Suprapubic skin (tissue), 4 donors: ENCODE measurements around the gene SERTAD4. TPM values are rescaled to one million over a fixed set of nuclear protein-coding genes. Genes with fewer than 3 reads are reported as not detected.

ENCODE experiments used
- DNase-seq, 2 donors: peaks; one replicate each; pipeline ENCODE4 v3.0.0-alpha.2; 2019; ENCODE audit warnings: low spot score in 2 of 2
- H3K27ac ChIP-seq: fragments of 200-600 bp; sonication (generic); one replicate; pipeline ENCODE4 v1.5.1; 2019
- H3K27me3 ChIP-seq: fragments of 200-600 bp; sonication (generic); one replicate; pipeline ENCODE4 v1.5.1; 2019
- H3K36me3 ChIP-seq: fragments of 200-600 bp; sonication (generic); one replicate; pipeline ENCODE4 v1.5.1; 2019
- H3K4me1 ChIP-seq: fragments of 200-600 bp; sonication (generic); one replicate; pipeline ENCODE4 v1.5.1; 2019
- H3K4me3 ChIP-seq: fragments of 200-600 bp; sonication (generic); one replicate; pipeline ENCODE4 v1.5.1; 2019; ENCODE audit warnings: mild to moderate bottlenecking
- H3K9me3 ChIP-seq: fragments of 200-600 bp; sonication (generic); one replicate; pipeline ENCODE4 v1.5.1; 2019
- EP300 ChIP-seq: sonication (generic); formaldehyde crosslinking; IDR thresholded peaks from one replicate; pipeline ENCODE4 v1.6.1; 2017; ENCODE audit warnings: antibody characterized with exemption
- POLR2A ChIP-seq, 2 donors: fragments of 450-650 bp; IDR thresholded peaks; one replicate each; pipeline ENCODE4 v1.6.1; 2017; ENCODE audit warnings: antibody characterized with exemption in 2 of 2, mild to moderate bottlenecking in 2 of 2, moderate library complexity in 2 of 2
- POLR2AphosphoS5 ChIP-seq, 3 donors: sonication (generic); formaldehyde crosslinking; IDR thresholded peaks; one replicate each; pipeline ENCODE4 v1.6.1; 2017; ENCODE audit warnings: antibody characterized with exemption in 3 of 3
- WGBS: methylation state at CpG from one replicate; pipeline ENCODE4 v1.1.5; 2018; 5-methylcytosine and 5-hydroxymethylcytosine counted together
- total RNA-seq, 4 donors: library from RNA; depleted of rRNA; stranded (reverse); fragments of >200 nt; gene quantifications; one replicate each; pipeline ENCODE4 v1.1.0, GENCODE V29; 2016
- TF ChIP-seq, protein P1 (sequence below), 2 donors: fragments of 200-600 bp in 1 of 2; fragments of 450-650 bp in 1 of 2; sonication (generic) in 1 of 2; IDR thresholded peaks; one replicate each; pipeline ENCODE4 v1.5.1; 2016 to 2019; ENCODE audit warnings: antibody characterized with exemption in 2 of 2, mild to moderate bottlenecking in 1 of 2, moderate library complexity in 1 of 2

The SERTAD4 gene
- total RNA-seq, 4 donors from 2014 or later, result 8.5 to 24.1 (median 16.8) TPM

DNA sequence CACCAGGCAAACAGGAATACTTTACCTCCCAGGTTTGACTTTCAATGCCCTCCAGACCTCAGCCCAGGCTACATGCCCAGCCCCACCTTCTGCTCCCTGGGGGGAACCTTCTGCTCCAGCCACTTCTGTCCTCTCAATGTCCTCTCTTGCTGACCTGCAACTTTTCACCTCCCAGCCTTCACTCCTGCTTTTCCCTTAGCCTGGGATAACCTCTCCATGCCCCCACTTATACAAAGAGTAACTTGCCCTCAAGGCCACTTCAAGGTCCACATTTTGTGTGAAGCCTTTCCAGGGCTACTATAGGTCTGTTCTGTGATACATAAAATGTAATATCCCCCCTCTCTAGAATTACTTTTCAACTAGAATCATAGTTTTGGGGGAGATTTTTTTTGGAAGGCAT, 21.7 kb downstream of the SERTAD4 start:
- H3K9me3 ChIP-seq, result no peaks in the 10 kb centered on the region
- no peak overlapping the region for H3K4me3 ChIP-seq
- peak in 1 of 2 donors; percentile 40 for DNase-seq
- H3K36me3 ChIP-seq, result no peaks in the 10 kb centered on the region
- peaks cover 47% of the 10 kb centered on the region for H3K4me1 ChIP-seq
- H3K27me3 ChIP-seq, result peaks cover 4% of the 10 kb centered on the region
- H3K27ac ChIP-seq, result no peak overlapping the region
- no peak for TF ChIP-seq POLR2A (IDR thresholded peaks at IDR 0.05)
- TF ChIP-seq EP300, result no peak
- TF ChIP-seq POLR2AphosphoS5 (IDR thresholded peaks at IDR 0.05), result no peak
- TF ChIP-seq, protein P1, sequence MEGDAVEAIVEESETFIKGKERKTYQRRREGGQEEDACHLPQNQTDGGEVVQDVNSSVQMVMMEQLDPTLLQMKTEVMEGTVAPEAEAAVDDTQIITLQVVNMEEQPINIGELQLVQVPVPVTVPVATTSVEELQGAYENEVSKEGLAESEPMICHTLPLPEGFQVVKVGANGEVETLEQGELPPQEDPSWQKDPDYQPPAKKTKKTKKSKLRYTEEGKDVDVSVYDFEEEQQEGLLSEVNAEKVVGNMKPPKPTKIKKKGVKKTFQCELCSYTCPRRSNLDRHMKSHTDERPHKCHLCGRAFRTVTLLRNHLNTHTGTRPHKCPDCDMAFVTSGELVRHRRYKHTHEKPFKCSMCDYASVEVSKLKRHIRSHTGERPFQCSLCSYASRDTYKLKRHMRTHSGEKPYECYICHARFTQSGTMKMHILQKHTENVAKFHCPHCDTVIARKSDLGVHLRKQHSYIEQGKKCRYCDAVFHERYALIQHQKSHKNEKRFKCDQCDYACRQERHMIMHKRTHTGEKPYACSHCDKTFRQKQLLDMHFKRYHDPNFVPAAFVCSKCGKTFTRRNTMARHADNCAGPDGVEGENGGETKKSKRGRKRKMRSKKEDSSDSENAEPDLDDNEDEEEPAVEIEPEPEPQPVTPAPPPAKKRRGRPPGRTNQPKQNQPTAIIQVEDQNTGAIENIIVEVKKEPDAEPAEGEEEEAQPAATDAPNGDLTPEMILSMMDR (IDR thresholded peaks at IDR 0.05), result no peak

DNA sequence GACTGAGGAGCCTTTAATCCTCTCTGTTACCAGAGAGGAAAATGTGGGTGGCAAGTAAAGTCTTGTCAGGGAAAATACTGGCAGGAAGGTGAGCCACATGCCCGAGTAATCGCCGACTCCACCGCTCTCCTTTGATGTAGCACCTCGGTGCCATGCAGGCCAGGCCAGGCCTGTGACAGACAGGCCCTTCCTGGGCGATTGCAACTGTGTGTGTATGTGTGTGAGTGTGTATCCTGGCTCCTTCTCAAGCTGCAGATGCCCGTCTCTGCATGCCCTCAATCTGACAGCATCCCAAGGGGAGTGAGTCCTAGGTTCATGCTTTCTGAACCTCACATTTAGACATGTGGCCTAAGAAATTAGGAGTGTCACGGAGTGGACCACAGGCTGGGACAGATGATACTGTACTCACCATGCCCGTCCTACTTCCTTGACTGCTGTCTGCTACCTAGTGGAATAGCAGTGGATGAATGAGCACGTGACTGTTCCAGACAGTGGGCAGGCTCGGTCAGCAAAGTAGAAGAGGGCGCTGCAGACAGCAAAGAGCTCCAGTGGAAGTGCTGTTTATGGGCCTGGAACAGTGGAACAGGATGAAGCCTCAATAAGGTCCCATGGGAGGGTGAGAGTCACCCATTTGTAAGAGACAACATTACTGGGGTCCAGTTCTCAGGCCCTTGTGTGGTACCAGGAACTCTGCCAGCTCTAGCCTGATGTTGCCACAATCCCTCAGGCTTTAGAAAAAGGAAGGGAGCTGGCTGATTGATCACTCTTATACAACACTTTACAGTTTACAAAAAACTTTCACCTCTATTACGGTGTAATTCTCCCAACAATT, 25.3 kb downstream of the SERTAD4 start:
- WGBS, result 60% methylated on average over 13 of the region's 13 CpGs
- TF ChIP-seq, protein P1 (IDR thresholded peaks at IDR 0.05), result no peak
- TF ChIP-seq EP300 (no peak), POLR2AphosphoS5 (IDR thresholded peaks at IDR 0.05) (no peak), POLR2A (IDR thresholded peaks at IDR 0.05) (no peak)
- Histone ChIP-seq H3K27ac (peak overlapping the region; percentile 48), H3K9me3 (no peaks in the 10 kb centered on the region), H3K27me3 (peaks cover 3% of the 10 kb centered on the region), H3K36me3 (no peaks in the 10 kb centered on the region), H3K4me3 (no peak overlapping the region), H3K4me1 (peaks cover 50% of the 10 kb centered on the region)
- no peak for DNase-seq

DNA sequence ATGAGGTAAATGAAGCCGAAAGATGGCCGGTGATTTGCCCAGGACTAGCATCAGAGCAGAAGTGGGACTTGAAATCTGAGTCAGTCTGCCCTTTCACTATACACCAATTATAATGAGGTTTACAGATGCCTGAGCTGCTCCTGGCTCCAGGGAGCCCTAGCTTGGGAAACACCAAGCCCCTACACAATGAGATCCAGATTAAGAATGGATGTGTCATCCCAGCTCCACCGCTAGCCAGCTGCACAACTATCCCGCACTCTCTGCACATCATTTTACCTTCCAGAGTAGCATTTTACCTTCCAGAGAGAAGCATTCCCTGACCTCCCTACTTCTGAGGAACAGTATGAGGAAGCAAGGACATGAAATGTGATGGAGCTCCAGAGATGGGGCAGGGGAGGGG, 27.0 kb downstream of the SERTAD4 start:
- H3K27ac ChIP-seq, result peak overlapping the region; percentile 45
- H3K4me3 ChIP-seq, result no peak overlapping the region
- no peak for DNase-seq
- H3K9me3 ChIP-seq, result no peaks in the 10 kb centered on the region
- TF ChIP-seq, protein P1 (IDR thresholded peaks at IDR 0.05), result no peak
- TF ChIP-seq POLR2A (IDR thresholded peaks at IDR 0.05) (no peak), EP300 (no peak), POLR2AphosphoS5 (IDR thresholded peaks at IDR 0.05) (no peak)
- H3K36me3 ChIP-seq, result no peaks in the 10 kb centered on the region
- H3K27me3 ChIP-seq, result no peaks in the 10 kb centered on the region
- H3K4me1 ChIP-seq, result peaks cover 56% of the 10 kb centered on the region
- 32% methylated on average over 4 of the region's 4 CpGs for WGBS

DNA sequence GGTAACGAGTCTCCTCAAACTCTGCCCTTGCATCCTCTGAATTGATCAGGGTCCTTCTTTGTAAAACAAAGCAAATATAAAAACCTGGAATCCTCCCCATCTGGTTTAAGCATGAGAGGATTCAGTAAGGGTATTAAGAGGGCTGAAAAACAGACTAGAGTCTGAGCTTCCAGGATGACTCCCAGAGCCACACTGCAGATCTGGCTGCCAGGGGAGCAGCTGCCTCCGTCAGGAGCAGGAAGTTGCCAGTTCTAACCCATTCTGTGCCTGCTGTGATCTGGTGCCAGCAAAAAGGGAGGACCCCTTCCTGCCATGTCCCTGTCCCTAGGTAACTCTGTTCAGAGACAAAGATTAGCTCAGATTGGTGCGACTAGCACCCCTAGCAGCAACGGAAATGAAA, 27.5 kb downstream of the SERTAD4 start:
- DNase-seq, result no peak
- H3K36me3 ChIP-seq, result no peaks in the 10 kb centered on the region
- H3K9me3 ChIP-seq, result no peaks in the 10 kb centered on the region
- TF ChIP-seq POLR2AphosphoS5 (IDR thresholded peaks at IDR 0.05), result no peak
- no peak for TF ChIP-seq EP300
- TF ChIP-seq, protein P1 (IDR thresholded peaks at IDR 0.05), result no peak
- no peak for TF ChIP-seq POLR2A (IDR thresholded peaks at IDR 0.05)
- 42% methylated on average over 4 of the region's 4 CpGs for WGBS
- peaks cover 56% of the 10 kb centered on the region for H3K4me1 ChIP-seq
- H3K27ac ChIP-seq, result peak overlapping the region; percentile 45
- H3K27me3 ChIP-seq, result no peaks in the 10 kb centered on the region
- no peak overlapping the region for H3K4me3 ChIP-seq

DNA sequence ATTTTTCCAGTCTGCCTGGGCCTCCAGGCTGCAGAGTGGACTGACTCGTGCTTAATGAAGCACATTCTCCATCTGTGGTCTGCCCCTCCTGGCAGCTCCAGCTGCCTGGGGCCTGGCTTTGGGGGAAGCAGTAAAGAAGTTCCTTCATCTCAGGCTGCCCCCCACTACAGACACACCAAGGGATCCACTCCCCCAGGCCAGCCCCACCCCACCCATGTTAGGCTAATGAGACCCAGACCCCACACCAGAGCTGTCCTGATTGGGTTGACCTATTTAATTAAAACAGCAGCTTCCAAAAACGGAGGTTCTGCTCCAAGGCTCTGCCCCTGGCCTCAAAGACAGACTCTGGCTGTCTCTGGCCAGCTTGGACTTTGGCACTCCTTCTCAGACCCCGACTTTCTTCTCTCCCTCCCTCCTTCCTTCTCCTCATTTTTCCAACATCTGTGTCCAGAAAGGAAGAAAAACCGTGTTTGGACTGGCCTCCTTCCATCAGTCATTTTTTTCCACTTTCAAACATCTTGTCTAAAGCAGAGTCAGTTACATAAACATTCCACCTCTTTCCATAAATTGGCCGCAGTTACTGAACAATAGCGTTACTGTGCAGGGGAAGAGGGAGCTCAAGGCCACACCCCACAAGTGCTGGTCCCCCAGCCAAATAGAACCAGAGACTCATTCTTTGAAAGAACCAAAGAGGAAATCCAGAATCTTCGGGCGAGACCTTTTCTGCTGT, 29.7 kb downstream of the SERTAD4 start:
- WGBS, result 25% methylated on average over 8 of the region's 8 CpGs
- Histone ChIP-seq H3K36me3 (no peaks in the 10 kb centered on the region), H3K9me3 (no peaks in the 10 kb centered on the region), H3K4me3 (no peak overlapping the region), H3K27ac (peak overlapping the region; percentile 61), H3K27me3 (peaks cover 4% of the 10 kb centered on the region), H3K4me1 (peaks cover 53% of the 10 kb centered on the region)
- no peak for TF ChIP-seq POLR2A (IDR thresholded peaks at IDR 0.05)
- TF ChIP-seq, protein P1 (IDR thresholded peaks at IDR 0.05), result no peak
- no peak for TF ChIP-seq EP300
- no peak for TF ChIP-seq POLR2AphosphoS5 (IDR thresholded peaks at IDR 0.05)
- no peak for DNase-seq
